ENCODE results near the gene VIL1.

The VIL1 gene

DNA sequence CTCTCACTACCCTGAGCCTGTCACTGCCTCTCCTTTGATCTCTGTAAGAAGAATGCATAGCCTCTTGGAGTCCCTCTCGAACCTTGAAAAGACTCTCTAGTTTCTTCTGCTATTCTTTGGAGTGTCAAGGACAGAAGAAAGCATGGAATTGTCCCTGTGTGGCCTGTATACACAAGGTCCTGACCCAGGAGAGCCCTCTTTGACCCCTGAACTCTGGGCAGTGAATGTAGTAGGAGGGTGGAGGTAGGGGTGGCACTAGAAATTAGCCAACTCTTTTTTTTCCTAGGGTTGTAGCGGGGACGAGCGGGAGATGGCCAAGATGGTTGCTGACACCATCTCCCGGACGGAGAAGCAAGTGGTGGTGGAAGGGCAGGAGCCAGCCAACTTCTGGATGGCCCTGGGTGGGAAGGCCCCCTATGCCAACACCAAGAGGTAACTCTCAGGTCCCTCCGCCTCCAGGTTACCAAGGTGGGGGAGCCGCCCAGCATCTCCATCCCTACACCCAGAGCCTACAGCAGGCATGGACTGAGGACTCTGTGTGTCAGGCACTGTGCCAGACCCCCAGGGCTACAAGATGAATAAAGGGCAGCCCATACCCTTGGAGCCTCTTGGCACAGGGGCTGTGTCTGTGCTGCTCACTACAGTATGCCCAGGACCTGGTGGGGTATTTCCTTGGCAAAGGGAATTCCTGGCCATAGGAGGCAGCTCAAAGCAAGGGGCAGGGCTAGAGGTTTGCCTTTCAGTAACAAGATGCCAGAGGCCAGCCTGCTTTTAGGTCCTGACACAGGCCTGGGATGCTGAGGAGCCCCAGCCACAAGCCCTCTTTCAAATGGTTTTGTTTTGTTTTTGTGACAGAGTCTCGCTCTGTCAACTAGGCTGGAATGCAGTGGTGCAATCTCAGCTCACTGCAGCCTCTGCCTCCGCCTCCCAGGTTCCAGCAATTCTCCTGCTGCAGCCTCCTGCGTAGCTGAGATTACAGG lies 16.4 kb downstream of the VIL1 start:
- DNase-seq (ENCODE audit: extremely low read depth in 1 of 2, low read depth in 1 of 2): no peak

DNA sequence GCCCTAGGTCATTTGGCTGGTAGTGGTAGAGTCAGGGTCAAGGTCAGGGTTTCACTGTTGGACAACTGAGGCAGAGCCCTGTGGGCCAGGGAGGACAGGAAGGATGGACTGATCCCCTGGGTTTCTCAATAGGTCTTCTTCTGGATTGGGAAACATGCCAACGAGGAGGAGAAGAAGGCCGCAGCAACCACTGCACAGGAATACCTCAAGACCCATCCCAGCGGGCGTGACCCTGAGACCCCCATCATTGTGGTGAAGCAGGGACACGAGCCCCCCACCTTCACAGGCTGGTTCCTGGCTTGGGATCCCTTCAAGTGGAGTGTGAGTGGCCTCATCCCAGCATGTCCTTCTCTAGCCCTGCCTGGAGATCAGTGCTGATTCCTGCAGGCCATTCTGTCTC lies 18.1 kb downstream of the VIL1 start:
- no peak for DNase-seq (ENCODE audit: extremely low read depth in 1 of 2, low read depth in 1 of 2)

GRCh38 chr2:218437969-218438368 lies 19.0 kb downstream of the VIL1 start:
- no peak for DNase-seq (ENCODE audit: extremely low read depth in 1 of 2, low read depth in 1 of 2)

DNA sequence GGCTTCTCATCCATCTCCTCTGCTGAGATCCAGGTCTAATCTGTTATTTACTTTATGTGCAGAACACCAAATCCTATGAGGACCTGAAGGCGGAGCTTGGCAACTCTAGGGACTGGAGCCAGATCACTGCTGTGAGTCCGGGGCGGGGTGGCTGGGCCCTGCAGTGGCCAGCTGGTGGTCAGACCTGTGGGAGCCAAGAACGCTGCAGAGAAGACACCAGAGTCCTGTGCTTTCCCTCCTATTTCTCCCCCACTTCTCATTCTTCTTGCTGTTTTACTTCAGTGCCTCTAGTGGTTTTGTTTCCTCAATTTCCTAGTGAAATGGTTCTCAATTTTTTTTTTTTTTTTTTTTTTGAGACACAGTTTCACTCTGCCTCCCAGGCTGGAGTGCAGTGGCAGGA lies 19.7 kb downstream of the VIL1 start:
- no peak for DNase-seq (ENCODE audit: extremely low read depth in 1 of 2, low read depth in 1 of 2)

DNA sequence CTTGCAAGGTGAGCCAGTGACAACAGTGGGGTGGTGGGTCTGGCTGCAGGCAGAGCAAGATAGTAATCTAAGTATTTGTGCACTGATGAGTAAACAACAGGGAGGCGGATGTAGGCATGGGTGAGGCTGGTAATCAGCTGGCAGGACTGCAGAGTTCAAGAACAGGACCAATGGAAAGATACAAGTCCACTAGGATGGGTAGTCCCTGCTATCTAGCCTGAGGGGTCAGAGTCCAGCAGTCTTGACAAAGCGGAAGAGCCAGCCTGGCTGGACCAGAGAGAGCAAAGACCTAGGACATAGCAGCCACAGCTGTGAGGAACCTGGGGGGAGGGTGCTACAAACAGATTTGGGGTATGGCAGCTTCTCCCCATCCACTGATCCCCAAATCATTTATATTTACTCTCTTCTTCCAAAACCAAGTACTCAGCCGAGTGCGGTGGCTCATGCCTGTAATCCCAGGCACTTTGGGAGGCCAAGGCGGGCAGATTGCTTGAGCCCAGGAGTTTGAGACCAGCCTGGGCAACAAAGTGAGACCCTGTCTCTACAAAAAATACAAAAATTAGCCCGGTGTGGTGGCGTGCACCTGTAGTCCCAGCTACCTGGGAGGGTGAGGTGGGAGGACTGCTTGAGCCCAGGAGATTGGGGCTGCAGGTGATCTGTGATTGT lies 25.9 kb downstream of the VIL1 start:
- DNase-seq (ENCODE audit: extremely low read depth in 1 of 2, low read depth in 1 of 2): no peak

- no peak for DNase-seq (ENCODE audit: extremely low read depth in 1 of 2, low read depth in 1 of 2)
These were observed 26.7 kb downstream of the VIL1 start for GRCh38 chr2:218445602-218446001.

DNA sequence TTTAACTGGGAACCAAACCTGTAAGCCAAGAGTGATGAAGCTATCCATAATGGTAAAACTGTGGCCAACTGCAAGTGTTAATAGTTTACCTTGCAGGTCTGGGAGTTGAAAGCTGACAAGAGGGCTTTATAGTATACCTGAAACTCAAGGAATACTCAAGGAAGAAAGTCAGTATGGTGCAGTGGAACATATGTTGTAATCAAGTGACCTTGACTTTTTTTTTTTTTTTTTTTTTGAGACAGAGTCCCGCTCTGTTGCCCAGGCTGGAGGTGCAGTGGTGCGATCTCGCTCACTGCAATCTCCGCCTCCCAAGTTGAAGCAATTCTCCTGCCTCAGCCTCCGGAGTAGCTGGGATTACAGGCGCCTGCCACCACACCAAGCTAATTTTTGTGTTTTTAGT lies 27.6 kb downstream of the VIL1 start:
- DNase-seq (ENCODE audit: extremely low read depth in 1 of 2, low read depth in 1 of 2): no peak

DNA sequence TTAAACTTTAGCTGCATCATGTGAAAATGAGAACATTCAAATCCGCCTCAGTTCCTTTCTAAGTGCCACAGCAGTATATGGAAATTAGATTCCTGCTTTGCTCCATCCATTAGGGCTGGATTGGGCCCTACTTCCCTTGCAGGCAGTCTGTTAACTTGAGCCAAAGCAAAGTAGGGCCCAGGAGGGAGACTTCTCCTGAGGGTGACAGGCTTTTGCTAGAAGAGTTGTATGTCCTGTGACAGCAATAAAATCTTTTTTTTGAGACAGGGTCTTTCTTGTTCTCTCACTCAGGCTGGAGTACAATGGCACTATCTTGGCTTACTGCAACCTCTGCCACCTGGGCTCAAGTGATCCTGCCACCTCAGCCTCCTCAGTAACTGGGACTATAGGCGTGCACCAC lies 28.1 kb downstream of the VIL1 start:
- DNase-seq (ENCODE audit: extremely low read depth in 1 of 2, low read depth in 1 of 2): no peak

DNA sequence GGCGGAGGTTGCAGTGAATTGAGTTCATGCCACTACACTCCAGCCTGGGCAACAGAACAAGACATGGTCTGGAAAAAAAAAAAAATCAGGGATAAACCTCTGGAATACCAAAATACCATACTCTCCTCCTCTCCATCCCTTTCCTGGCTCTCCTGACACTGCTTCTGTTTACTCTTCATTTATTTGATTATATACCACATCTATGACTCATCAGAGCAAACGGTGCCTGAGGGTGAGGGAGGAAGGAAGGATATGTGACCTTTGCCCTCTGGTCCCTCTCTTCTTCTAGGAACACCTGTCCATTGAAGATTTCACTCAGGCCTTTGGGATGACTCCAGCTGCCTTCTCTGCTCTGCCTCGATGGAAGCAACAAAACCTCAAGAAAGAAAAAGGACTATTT lies 30.0 kb downstream of the VIL1 start:
- no peak for DNase-seq (ENCODE audit: extremely low read depth in 1 of 2, low read depth in 1 of 2)

- no peak for DNase-seq (ENCODE audit: extremely low read depth in 1 of 2, low read depth in 1 of 2)
These were observed 33.2 kb downstream of the VIL1 start for GRCh38 chr2:218452079-218452478.

DNA sequence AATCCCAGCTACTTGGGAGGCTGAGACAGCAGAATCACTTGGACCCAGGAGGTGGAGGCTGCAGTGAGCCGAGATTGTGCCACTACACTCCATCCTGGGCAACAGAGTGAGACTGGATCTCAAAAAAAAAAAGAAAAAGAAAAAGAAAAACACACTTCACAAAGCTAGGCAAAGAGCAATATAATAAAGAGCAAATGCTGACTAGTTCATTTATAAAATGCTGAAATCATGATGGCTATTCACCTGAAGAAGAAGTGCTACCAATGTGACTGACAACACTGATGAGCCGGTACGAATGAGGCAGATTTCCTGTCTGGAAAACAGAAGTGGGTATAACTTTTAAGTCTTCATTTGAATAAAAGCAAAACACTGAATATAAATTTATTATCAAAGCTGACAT lies 37.9 kb downstream of the VIL1 start:
- no peak for DNase-seq (ENCODE audit: extremely low read depth in 1 of 2, low read depth in 1 of 2)

DNA sequence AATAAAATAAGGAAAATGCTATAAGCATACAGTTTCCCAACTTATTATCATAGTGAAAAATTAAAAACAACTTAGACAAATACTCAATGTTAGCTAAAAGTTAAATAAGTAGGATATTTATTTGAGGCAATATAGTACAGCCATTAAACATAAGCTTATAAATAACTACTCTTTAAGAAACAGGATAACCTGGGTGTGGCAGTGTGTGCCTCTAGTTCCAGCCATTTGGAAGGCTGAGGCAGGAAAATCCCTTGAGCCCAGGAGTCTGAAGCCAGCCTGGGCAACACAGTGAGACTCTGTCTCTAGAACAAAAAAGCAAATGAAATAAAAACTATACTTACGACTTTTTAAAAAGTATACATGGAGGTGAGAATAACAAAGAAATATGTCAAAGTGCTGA lies 39.7 kb downstream of the VIL1 start:
- no peak for DNase-seq (ENCODE audit: extremely low read depth in 1 of 2, low read depth in 1 of 2)

DNA sequence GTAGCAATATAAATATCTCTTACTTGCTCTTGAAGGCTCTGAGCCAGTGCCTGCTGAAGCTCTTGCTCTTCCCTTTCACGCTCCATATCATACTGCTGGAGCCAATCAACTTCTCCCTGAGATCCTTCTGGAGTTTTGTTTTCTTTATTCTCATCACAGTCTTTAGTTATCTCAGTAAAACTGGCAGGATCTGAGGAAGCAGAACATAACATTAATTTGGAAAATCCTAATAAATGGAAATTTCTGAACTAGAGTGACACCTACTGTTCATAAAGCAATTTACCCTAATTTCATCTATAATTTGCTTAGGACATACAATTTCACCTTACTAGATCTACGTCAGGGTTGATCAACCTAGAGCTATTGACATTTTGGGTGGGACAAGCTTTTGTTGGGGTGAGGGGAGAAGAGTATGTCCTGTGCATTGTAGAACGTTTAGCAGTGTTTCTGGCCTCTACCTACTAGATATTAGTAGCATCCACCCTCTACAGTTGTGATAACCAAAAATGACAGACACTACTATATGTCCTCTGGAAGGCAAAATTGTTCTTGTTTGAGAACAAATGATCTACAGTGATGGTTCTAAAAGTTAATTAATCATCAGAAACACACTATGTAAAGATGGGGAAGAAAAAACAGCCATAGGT lies 47.2 kb downstream of the VIL1 start:
- no peak for DNase-seq (ENCODE audit: extremely low read depth in 1 of 2, low read depth in 1 of 2)

DNA sequence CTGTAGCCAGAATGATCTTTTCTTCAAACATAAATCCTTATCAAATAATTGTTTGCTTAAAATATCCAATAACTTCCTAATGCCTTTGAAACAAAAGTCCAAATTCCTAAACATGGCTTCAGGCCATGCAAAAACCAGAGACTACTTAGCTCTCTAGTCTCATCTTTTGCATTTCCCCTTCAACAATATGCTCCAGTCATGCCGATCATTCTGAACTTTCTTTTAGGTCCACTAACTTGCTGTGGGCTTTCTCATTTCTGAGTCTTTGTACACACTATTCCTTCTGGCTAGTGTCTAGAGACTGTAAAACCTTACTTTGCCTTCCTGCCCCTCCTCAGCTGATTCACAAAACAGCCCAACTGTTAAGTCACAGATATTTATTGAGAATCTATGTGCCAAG lies 51.5 kb downstream of the VIL1 start:
- DNase-seq (ENCODE audit: extremely low read depth in 1 of 2, low read depth in 1 of 2): no peak

- no peak for DNase-seq (ENCODE audit: extremely low read depth in 1 of 2, low read depth in 1 of 2)
These were observed 52.1 kb downstream of the VIL1 start for GRCh38 chr2:218471036-218471435.

DNA sequence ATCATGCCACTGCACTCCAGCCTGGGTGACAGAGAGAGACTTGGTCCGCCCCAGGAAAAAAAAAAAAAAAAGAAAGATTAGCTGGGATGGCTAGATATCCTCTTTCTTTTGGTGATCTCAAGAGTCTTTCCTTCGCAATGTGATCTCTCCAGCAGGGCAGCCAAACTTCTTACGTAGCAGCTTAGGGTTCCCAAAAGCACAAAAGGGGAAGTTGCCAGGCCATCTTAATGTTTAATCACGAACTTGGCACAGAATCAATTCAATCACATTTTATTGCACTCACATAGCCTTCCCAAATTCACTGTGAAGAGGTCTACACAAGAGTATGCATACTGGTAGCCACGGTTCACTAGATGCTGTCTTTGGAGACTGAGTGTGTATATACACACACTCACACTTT lies 53.1 kb downstream of the VIL1 start:
- no peak for DNase-seq (ENCODE audit: extremely low read depth in 1 of 2, low read depth in 1 of 2)

- no peak for DNase-seq (ENCODE audit: extremely low read depth in 1 of 2, low read depth in 1 of 2)
These were observed 54.1 kb downstream of the VIL1 start for GRCh38 chr2:218472988-218473387.

DNA sequence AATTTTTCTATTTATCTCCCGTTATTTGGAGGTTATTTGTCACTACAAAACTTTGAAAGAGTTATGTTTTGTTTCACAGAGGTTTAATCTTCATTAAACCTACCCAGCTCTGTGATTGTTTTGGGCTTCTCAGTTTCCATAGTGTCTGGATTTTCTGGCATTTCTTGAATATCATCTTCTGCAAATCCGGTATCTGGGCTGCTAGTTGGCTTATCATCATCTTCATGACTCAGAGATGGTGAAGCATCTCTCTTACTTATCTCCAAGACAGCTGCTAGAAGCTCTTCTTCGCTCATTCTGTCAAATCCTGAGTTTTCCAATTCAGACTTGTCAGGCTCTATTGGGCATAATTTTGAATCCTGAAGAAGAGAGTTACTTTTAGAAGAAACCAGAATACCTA lies 55.6 kb downstream of the VIL1 start:
- DNase-seq (ENCODE audit: extremely low read depth in 1 of 2, low read depth in 1 of 2): no peak

GRCh38 chr2:218476676-218477075 lies 57.8 kb downstream of the VIL1 start:
- DNase-seq (ENCODE audit: extremely low read depth in 1 of 2, low read depth in 1 of 2): no peak

DNA sequence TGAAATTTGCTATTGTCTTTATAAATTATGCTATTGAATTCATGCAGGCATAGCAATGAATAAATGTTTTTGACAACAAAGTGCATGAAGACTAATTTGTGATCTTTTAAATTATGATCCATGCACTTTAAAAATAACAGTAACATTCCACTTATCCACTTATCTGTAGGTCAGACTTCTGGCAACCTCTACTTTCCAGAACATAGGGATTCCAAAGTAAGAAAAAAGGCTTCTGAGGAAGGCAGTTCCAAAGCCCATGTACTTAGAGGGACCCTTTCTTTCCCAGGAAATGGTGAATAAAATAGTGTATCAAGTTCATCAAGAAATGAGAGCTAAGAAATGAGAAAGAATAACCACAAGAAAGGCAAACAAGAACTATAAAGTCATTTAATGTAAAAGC lies 58.3 kb downstream of the VIL1 start:
- no peak for DNase-seq (ENCODE audit: extremely low read depth in 1 of 2, low read depth in 1 of 2)

DNA sequence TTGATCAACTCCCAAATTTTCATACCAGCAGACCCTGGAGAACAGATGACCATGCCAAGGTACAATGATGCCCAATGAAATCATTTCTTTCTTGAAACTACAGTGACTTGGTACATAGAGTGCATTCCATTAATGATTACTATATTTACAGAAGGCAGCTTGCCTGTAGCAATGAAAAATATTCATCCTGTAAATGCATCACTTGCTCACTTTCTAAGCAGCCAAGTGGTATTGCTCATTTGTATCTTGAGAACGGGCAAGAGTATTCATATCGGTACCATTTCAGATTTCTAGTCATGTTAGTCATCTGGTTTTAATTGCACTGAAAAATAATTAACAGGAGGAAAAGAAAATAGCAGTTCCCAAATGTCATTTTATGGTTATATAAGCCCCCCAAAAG lies 59.6 kb downstream of the VIL1 start:
- DNase-seq (ENCODE audit: extremely low read depth in 1 of 2, low read depth in 1 of 2): no peak

DNA sequence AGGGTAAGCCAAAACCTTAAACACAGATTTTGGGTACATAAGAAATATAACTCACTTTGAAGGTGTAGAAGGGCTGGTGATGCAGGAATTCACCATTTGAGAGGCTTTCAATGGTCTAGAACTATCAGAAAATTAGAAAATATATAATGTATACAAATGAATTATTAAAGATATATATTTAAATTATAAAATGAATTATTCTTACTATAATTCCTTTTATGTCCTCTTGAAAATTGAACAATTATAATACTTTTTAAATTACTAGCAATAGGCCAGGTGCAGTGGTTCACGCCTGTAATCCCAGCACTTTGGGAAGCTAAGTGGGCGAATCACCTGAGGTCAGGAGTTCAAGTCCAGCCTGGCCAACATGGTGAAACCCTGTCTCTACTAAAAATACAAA lies 60.7 kb downstream of the VIL1 start:
- DNase-seq (ENCODE audit: extremely low read depth in 1 of 2, low read depth in 1 of 2): no peak
